HepG2 (cell line): Measurements from ENCODE around the gene PFDN2. TPM values are rescaled to one million over a fixed set of nuclear protein-coding genes. Genes with fewer than 3 reads are reported as not detected.

Experiments used
- ATAC-seq: fragments of 200-7000 bp; cut with Tn5 transposase; 3 replicates; pipeline ENCODE4 v1.9.1; 2020; ENCODE audit warnings: mild to moderate bottlenecking, moderate library complexity
- BruUV-seq: library from RNA; stranded (reverse); fragments of 400-500 nt; replicated peaks from 2 replicates; lab custom pipeline; 2021; lab: Mats Ljungman, UMichigan
- CTCF ChIA-PET: fragments of 300-600 bp; formaldehyde crosslinking; extraction: SDS; loops from one replicate; lab custom pipeline; 2021; ENCODE audit warnings: low total read pairs, inconsistent platforms, low intra/inter-chr PET ratio; lab: Yijun Ruan, JAX
- POLR2A ChIA-PET: fragments of 350-600 bp; sonication (Branson Sonifier 250); formaldehyde crosslinking; loops from one replicate; lab custom pipeline; 2020; ENCODE audit warnings: antibody characterized with exemption, inconsistent platforms; lab: Yijun Ruan, JAX
- DNase-seq: peaks from one replicate; pipeline ENCODE4 v3.0.0-alpha.2; 2015; ENCODE audit warnings: low spot score
- FAIRE-seq: peaks from 3 replicates; lab custom pipeline; 2011; peaks lifted over from hg19 to GRCh38; lab: Jason Lieb, UNC
- H2AFZ ChIP-seq: one replicate; pipeline ENCODE4 v1.6.1; 2011; ENCODE audit warnings: low read length, inconsistent platforms
- H3K27ac ChIP-seq: fragments of 300-600 bp; 3 replicates; pipeline ENCODE4 v1.8.0; 2011; ENCODE audit warnings: mixed run types, mild to moderate bottlenecking, mixed read lengths, low read length, inconsistent platforms; ENCODE audit not compliant: insufficient read depth; ENCODE audit errors: extremely low read length
- H3K27me3 ChIP-seq, 2 experiments: fragments of 200-600 bp in 1 of 2; 2 replicates in 1 of 2; 3 replicates in 1 of 2; pipeline versions ENCODE4 v1.6.0 to v1.8.0; 2011; ENCODE audit warnings: low read length in 2 of 2, mild to moderate bottlenecking in 2 of 2, moderate library complexity in 2 of 2, inconsistent platforms in 1 of 2; ENCODE audit not compliant: insufficient read depth in 2 of 2, control insufficient read depth in 1 of 2
- H3K36me3 ChIP-seq, 2 experiments: fragments of 200-600 bp in 1 of 2; replicated peaks in 1 of 2; 2 replicates in 1 of 2; 3 replicates in 1 of 2; pipeline versions ENCODE4 v1.5.1 to v1.8.0; 2011; ENCODE audit warnings: low read length in 2 of 2, inconsistent platforms in 1 of 2; ENCODE audit not compliant: insufficient read depth in 2 of 2, control insufficient read depth in 1 of 2
- H3K4me1 ChIP-seq: 2 replicates; pipeline ENCODE4 v1.5.1; 2012; ENCODE audit warnings: low read length, inconsistent platforms; ENCODE audit not compliant: insufficient read depth
- H3K4me2 ChIP-seq: 2 replicates; pipeline ENCODE4 v1.6.0; 2011; ENCODE audit warnings: low read depth, low read length, inconsistent platforms
- H3K4me3 ChIP-seq, 3 experiments: fragments of 200-600 bp in 1 of 3; sonication (generic), shearing (Covaris generic) in 1 of 3; replicated peaks in 1 of 3; 2 replicates each; pipeline ENCODE4 v1.5.1; 2011 to 2016; ENCODE audit warnings: low read length in 3 of 3, inconsistent platforms in 2 of 3, low read depth in 2 of 3, mild to moderate bottlenecking in 2 of 3, control low read depth in 1 of 3, mixed read lengths in 1 of 3; ENCODE audit not compliant: insufficient read depth in 1 of 3
- H3K79me2 ChIP-seq: one replicate; pipeline ENCODE4 v1.6.1; 2011; ENCODE audit warnings: low read length, inconsistent platforms; ENCODE audit not compliant: insufficient read depth
- H3K9ac ChIP-seq: 2 replicates; pipeline ENCODE4 v1.6.0; 2011; ENCODE audit warnings: mild to moderate bottlenecking, low read depth, low read length, inconsistent platforms; ENCODE audit not compliant: insufficient read depth
- H3K9me3 ChIP-seq: 2 replicates; pipeline ENCODE4 v1.5.1; 2012; ENCODE audit warnings: mild to moderate bottlenecking, low read length
- H4K20me1 ChIP-seq: 2 replicates; pipeline ENCODE4 v1.6.0; 2011; ENCODE audit warnings: inconsistent platforms, mild to moderate bottlenecking, low read length, moderate library complexity; ENCODE audit not compliant: insufficient read depth
- ATAD3A ChIP-seq: sonication (generic); formaldehyde crosslinking; IDR thresholded peaks from 2 replicates; pipeline ENCODE4 v1.4.0; 2020; ENCODE audit warnings: missing genetic modification reagents
- FOXA3 ChIP-seq: IDR thresholded peaks from 2 replicates; pipeline ENCODE4 v1.6.1; 2016; ENCODE audit warnings: missing genetic modification reagents, missing compliant biosample characterization
- FOXK2 ChIP-seq: fragments of 450-650 bp; IDR thresholded peaks from 2 replicates; pipeline ENCODE4 v1.6.1; 2016
- HHEX ChIP-seq: IDR thresholded peaks from 2 replicates; pipeline ENCODE4 v1.6.1; 2016; ENCODE audit warnings: control low read depth
- KDM4B ChIP-seq: sonication (generic); formaldehyde crosslinking; IDR thresholded peaks from 2 replicates; pipeline ENCODE4 v1.4.0; 2020; ENCODE audit warnings: missing genetic modification reagents
- PHF21A ChIP-seq: sonication (generic); formaldehyde crosslinking; IDR thresholded peaks from 2 replicates; pipeline ENCODE4 v1.5.0; 2020; ENCODE audit warnings: mild to moderate bottlenecking, missing genetic modification reagents
- PITX1 ChIP-seq: sonication (generic); formaldehyde crosslinking; IDR thresholded peaks from 2 replicates; pipeline ENCODE4 v1.5.1; 2020; ENCODE audit warnings: mild to moderate bottlenecking, missing genetic modification reagents
- TP53 ChIP-seq: sonication (generic); formaldehyde crosslinking; conservative IDR thresholded peaks from 2 replicates; pipeline ENCODE4 v1.4.0; 2020; ENCODE audit warnings: missing genetic modification reagents
- ZFP37 ChIP-seq: sonication (generic); formaldehyde crosslinking; IDR thresholded peaks from 2 replicates; pipeline ENCODE4 v1.4.0; 2020; ENCODE audit warnings: missing genetic modification reagents, borderline replicate concordance
- ZNF225 ChIP-seq: sonication (generic); formaldehyde crosslinking; IDR thresholded peaks from 2 replicates; pipeline ENCODE4 v1.4.0; 2020; ENCODE audit warnings: mild to moderate bottlenecking, missing genetic modification reagents
- WGBS: methylation state at CpG from one replicate; pipeline ENCODE4 v1.1.6; 2017; ENCODE audit warnings: low lambda C conversion rate; 5-methylcytosine and 5-hydroxymethylcytosine counted together
- in situ Hi-C: cut with HindIII; loops from 2 replicates; pipeline ENCODE4 v1.10.0; 2017; ENCODE audit warnings: low pct_unique_long_range_greater_than_20kb; ENCODE audit not compliant: extremely low pct_ligation_motif_present
- intact Hi-C: fragments of 100-400 bp; cut with micrococcal nuclease; formaldehyde crosslinking; loops from one replicate; pipeline ENCODE4 v1.10.0; 2022; ENCODE audit not compliant: unreplicated experiment
- polyA plus RNA-seq, 8 experiments: library from polyadenylated mRNA; depleted of rRNA in 3 of 8; stranded (reverse) in 7 of 8; unstranded in 1 of 8; fragments of >200 nt; fragmentation: Illumina TruSeq in 4 of 8; extraction: Trizol in 4 of 8; gene quantifications; 2 replicates each; pipeline versions ENCODE4 v1.2.1 to v1.2.3, GENCODE V29; 2011 to 2016; ENCODE audit warnings: low read depth in 4 of 8, missing spikeins in 1 of 8, mixed read lengths in 1 of 8; ENCODE audit not compliant: insufficient read depth in 1 of 8
- total RNA-seq, 5 experiments: library from RNA; depleted of rRNA; stranded (reverse); fragments of >200 nt; fragmentation: Illumina TruSeq; extraction: Trizol; gene quantifications; 2 replicates each; pipeline ENCODE4 v1.2.3, GENCODE V29; 2016; ENCODE audit warnings: low read depth in 1 of 5
- TF ChIP-seq, protein P1 (sequence below): sonication (generic); formaldehyde crosslinking; IDR thresholded peaks from 2 replicates; pipeline ENCODE4 v1.8.0; 2022; ENCODE audit warnings: missing genetic modification reagents, low read depth, mild to moderate bottlenecking, borderline replicate concordance
- TF ChIP-seq, protein P2 (sequence below): sonication (generic); formaldehyde crosslinking; IDR thresholded peaks from 2 replicates; pipeline ENCODE4 v1.5.0; 2020; ENCODE audit warnings: missing genetic modification reagents
- TF ChIP-seq, protein P3 (sequence below): sonication (generic); formaldehyde crosslinking; IDR thresholded peaks from 2 replicates; pipeline ENCODE4 v1.5.0; 2020; ENCODE audit warnings: missing genetic modification reagents, mild to moderate bottlenecking, borderline replicate concordance
- TF ChIP-seq, protein P4 (sequence below): sonication (generic); formaldehyde crosslinking; IDR thresholded peaks from 2 replicates; pipeline ENCODE4 v1.5.0; 2020; ENCODE audit warnings: mild to moderate bottlenecking, missing genetic modification reagents

PFDN2 gene
- total and polyA plus RNA-seq, 2 of the 13 experiments (the other 11 are each of a cell fraction or from before 2014, with no cell fraction given), result 62.6 to 63.6 TPM

DNA sequence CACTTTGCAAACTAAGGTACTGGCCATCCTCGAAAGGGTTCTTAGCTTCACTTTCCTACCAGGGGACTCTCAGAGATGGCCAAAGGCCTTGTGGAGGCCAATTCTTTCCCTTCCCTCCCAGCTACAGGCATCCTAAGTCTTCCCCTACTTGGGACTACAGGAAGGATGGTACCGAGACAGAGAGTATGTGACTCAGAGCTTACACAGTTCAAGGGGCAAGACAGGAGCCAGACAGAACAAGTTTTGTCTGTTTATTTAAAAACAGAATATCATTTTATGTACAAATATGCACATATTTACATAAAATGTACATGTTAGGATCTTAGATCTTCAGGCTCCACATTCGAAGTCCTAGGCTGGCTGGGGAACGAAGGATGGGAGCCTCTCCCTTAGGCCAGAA, 47.1 kb downstream of the PFDN2 start:
- in situ Hi-C loops (no loop called here), intact Hi-C loops (no loop called here)
- no peak for FAIRE-seq
- Histone ChIP-seq H3K27me3 (no peaks in the 10 kb centered on the region), H4K20me1 (no peaks in the 10 kb centered on the region), H3K9ac (no peak overlapping the region), H3K36me3 (no peaks in the 10 kb centered on the region), H3K27ac (no peak overlapping the region), H3K4me2 (no peak overlapping the region), H3K79me2 (no peaks in the 10 kb centered on the region), H3K9me3 (no peaks in the 10 kb centered on the region), H3K4me3 (no peak overlapping the region), H3K4me1 (peaks cover 35% of the 10 kb centered on the region), H2AFZ (no peak overlapping the region)
- ATAC-seq, result no peak
- no TSS peak for BruUV-seq
- POLR2A ChIA-PET, result interaction anchor here (1.6 kb wide), 1 partner anchor 25 kb away, joined by 4 read pairs; the partner anchor contains the start of gene USF1
- CTCF ChIA-PET, result interaction anchor here (4.5 kb wide), 1 partner anchor 27 kb away, joined by 50 read pairs; the partner anchor contains the start of gene KLHDC9
- TF ChIP-seq PITX1 (CRISPR knock-in tag) (no peak), ZFP37 (CRISPR knock-in tag) (no peak), FOXK2 (no peak), FOXA3 (CRISPR knock-in tag) (no peak)
- DNase-seq, result no peak
- 90% methylated on average over 4 of the region's 4 CpGs for WGBS

DNA sequence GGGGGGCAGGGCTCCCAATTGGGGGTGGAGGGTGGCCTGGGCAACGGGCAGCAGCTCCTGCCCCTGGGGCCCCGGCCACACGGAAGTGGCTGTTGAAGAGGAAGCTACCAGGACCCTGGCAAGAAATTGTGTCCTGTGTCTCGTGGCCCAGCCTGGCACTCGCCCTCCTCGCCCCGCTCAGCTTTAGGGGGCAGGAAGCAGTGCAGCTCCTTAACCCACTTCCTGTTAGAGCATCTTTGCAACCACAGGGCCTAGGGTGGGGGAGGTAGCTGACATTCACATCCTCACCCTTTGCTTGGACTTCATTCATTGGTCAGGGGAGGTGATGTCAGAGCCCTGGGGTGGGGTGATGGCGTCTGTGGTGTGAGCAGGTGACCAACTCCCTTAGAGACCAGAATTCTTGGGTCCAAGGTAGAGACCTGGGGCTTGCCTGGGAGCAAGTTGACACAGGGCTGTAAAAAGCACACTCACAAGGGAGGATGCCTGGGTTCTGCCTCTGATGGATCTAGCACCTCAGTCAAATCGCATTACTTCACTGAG, 48.0 kb downstream of the PFDN2 start, which contains the start of gene ARHGAP30:
Gene ARHGAP30, minus strand, starts transcription at position 161 of the 540 bp plus-strand sequence. CDS start 267 bp downstream, outside the sequence.
- Histone ChIP-seq H3K4me3 (no peak within 1 kb of the TSS), H3K79me2 (no peaks in the 10 kb centered on the region), H3K27me3 (no peaks in the 10 kb centered on the region), H4K20me1 (no peaks in the 10 kb centered on the region), H2AFZ (no peak within 1 kb of the TSS), H3K9ac (no peak within 1 kb of the TSS), H3K4me2 (no peak within 1 kb of the TSS), H3K4me1 (peaks cover 31% of the 10 kb centered on the region), H3K9me3 (no peaks in the 10 kb centered on the region), H3K27ac (no peak within 1 kb of the TSS), H3K36me3 (no peaks in the 10 kb centered on the region)
- intact Hi-C loops (no loop called here), in situ Hi-C loops (no loop called here)
- DNase-seq (no peak), FAIRE-seq (no peak), ATAC-seq (no peak)
- BruUV-seq, result no TSS peak
- ChIA-PET CTCF (no interaction called here), POLR2A (interaction anchor here (1.6 kb wide), 1 partner anchor 24 kb away, joined by 4 read pairs; the partner anchor contains the start of gene USF1)
- 92% methylated on average over 5 of the region's 9 CpGs for WGBS
- TF ChIP-seq PHF21A (CRISPR knock-in tag), result no peak
- no peak for TF ChIP-seq HHEX (CRISPR knock-in tag)
- TF ChIP-seq TP53 (CRISPR knock-in tag), result no peak
- no peak for TF ChIP-seq ATAD3A (CRISPR knock-in tag)
- TF ChIP-seq, protein P1, sequence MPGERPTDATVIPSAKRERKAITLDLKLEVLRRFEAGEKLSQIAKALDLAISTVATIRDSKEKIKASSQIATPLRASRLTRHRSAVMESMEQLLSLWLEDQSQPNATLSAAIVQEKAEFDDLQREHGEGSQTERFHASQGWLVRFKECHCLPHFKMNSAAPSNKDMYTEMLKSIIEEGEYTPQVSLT, result no peak
- TF ChIP-seq, protein P2, sequence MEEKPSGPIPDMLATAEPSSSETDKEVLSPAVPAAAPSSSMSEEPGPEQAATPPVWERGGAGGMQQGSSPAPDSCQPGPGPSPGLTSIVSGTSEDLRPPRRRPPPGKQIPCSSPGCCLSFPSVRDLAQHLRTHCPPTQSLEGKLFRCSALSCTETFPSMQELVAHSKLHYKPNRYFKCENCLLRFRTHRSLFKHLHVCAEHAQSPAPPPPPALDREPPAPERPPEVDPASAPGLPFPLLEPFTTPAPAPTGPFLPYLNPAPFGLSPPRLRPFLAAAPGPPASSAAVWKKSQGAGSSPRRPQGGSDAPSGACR (CRISPR knock-in tag), result no peak
- TF ChIP-seq, protein P3, sequence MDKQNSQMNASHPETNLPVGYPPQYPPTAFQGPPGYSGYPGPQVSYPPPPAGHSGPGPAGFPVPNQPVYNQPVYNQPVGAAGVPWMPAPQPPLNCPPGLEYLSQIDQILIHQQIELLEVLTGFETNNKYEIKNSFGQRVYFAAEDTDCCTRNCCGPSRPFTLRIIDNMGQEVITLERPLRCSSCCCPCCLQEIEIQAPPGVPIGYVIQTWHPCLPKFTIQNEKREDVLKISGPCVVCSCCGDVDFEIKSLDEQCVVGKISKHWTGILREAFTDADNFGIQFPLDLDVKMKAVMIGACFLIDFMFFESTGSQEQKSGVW (CRISPR knock-in tag), result no peak
- TF ChIP-seq ZNF225 (CRISPR knock-in tag), result no peak
- TF ChIP-seq KDM4B (CRISPR knock-in tag), result no peak
- TF ChIP-seq, protein P4, sequence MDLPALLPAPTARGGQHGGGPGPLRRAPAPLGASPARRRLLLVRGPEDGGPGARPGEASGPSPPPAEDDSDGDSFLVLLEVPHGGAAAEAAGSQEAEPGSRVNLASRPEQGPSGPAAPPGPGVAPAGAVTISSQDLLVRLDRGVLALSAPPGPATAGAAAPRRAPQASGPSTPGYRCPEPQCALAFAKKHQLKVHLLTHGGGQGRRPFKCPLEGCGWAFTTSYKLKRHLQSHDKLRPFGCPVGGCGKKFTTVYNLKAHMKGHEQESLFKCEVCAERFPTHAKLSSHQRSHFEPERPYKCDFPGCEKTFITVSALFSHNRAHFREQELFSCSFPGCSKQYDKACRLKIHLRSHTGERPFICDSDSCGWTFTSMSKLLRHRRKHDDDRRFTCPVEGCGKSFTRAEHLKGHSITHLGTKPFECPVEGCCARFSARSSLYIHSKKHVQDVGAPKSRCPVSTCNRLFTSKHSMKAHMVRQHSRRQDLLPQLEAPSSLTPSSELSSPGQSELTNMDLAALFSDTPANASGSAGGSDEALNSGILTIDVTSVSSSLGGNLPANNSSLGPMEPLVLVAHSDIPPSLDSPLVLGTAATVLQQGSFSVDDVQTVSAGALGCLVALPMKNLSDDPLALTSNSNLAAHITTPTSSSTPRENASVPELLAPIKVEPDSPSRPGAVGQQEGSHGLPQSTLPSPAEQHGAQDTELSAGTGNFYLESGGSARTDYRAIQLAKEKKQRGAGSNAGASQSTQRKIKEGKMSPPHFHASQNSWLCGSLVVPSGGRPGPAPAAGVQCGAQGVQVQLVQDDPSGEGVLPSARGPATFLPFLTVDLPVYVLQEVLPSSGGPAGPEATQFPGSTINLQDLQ (CRISPR knock-in tag), result no peak
